Measurements from ENCODE around the gene CPOX. TPM values are rescaled to one million over a fixed set of nuclear protein-coding genes. Genes with fewer than 3 reads are reported as not detected.

The CPOX gene
- total and polyA plus RNA-seq, 4 donors, result 9.8 to 22.2 (median 13.2) TPM

- Histone ChIP-seq H3K27ac (ENCODE audit: low read depth in 1 of 2, low read length in 1 of 2) (no peak overlapping the region), H3K4me1 (ENCODE audit: control insufficient read depth in 5 of 5, insufficient read depth in 5 of 5, low read length in 5 of 5) (no peaks in the 10 kb centered on the region), H3K9ac (ENCODE audit: insufficient read depth in 1 of 2, low read length in 2 of 2) (no peak overlapping the region), H3K36me3 (ENCODE audit: control insufficient read depth in 4 of 4, insufficient read depth in 4 of 4, low read length in 4 of 4) (no peaks in the 10 kb centered on the region), H3K27me3 (ENCODE audit: control insufficient read depth in 3 of 3, insufficient read depth in 3 of 3, low read length in 2 of 3) (no peaks in the 10 kb centered on the region), H3K4me3 (no peak overlapping the region), H3K9me3 (ENCODE audit: control insufficient read depth in 4 of 4, insufficient read depth in 3 of 4, low read length in 3 of 4) (no peaks in the 10 kb centered on the region)
- TF ChIP-seq CTCF (IDR thresholded peaks at IDR 0.05; ENCODE audit: control extremely low read depth, extremely low read depth), result no peak
- ATAC-seq (ENCODE audit: insufficient read depth, low FRiP score), result no peak
- DNase-seq, result no peak
- 94 to 95% methylated on average over 2 of the region's 2 CpGs for WGBS, 2 donors
These were observed 62.7 kb downstream of the CPOX start for GRCh38 chr3:98530676-98531075.

DNA sequence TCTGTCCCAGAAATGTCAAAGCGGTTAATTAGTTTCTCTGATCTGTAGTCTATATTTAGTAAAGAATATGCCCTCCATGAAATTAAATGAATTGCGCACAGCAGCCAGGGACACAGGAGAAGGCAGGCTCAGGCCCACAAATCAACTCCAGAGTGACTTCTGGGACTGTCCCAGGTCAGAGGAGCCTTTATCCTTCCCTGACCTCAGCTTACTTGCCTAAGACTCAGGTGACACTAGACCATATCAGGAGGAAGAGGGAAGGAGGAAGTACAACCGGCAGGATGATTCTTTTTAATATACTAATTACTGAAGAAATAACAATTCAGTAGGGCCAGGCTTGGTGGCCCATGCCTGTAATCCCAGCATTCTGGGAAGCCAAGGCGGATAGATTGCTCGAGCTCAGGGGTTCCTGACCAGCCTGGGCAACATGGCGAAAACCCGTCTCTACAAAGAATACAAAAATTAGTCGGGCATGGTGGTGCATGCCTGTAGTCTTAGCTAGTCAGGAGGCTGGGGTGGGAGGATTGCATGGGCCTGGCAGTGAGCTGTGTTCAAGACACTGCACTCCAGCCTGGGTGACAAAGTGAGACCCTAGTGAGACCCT lies 63.5 kb downstream of the CPOX start:
- H3K27me3 ChIP-seq (ENCODE audit: control insufficient read depth in 3 of 3, insufficient read depth in 3 of 3, low read length in 2 of 3), result no peaks in the 10 kb centered on the region
- H3K4me1 ChIP-seq (ENCODE audit: control insufficient read depth in 5 of 5, insufficient read depth in 5 of 5, low read length in 5 of 5), result no peaks in the 10 kb centered on the region
- no peak for DNase-seq
- ATAC-seq (ENCODE audit: insufficient read depth, low FRiP score), result no peak
- no peaks in the 10 kb centered on the region for H3K9me3 ChIP-seq (ENCODE audit: control insufficient read depth in 4 of 4, insufficient read depth in 3 of 4, low read length in 3 of 4)
- H3K9ac ChIP-seq (ENCODE audit: insufficient read depth in 1 of 2, low read length in 2 of 2), result no peak overlapping the region
- H3K36me3 ChIP-seq (ENCODE audit: control insufficient read depth in 4 of 4, insufficient read depth in 4 of 4, low read length in 4 of 4), result no peaks in the 10 kb centered on the region
- 87 to 88% methylated on average over 8 of the region's 8 CpGs for WGBS, 2 donors
- H3K4me3 ChIP-seq, result no peak overlapping the region
- TF ChIP-seq CTCF (IDR thresholded peaks at IDR 0.05; ENCODE audit: control extremely low read depth, extremely low read depth), result no peak
- no peak overlapping the region for H3K27ac ChIP-seq (ENCODE audit: low read depth in 1 of 2, low read length in 1 of 2)

Other genes with a start within 250 kb of the CPOX start
- not detected for gene OR5K4, start 239.8 kb downstream of the CPOX start, total RNA-seq
- not detected for gene OR5K4, start 239.8 kb downstream of the CPOX start, polyA plus RNA-seq
- gene OR5K3, start 202.9 kb downstream of the CPOX start, total RNA-seq, result not detected
- not detected for gene OR5K3, start 202.9 kb downstream of the CPOX start, polyA plus RNA-seq
- gene OR5K1, start 130.4 kb downstream of the CPOX start, total RNA-seq, result not detected
- gene OR5K1, start 130.4 kb downstream of the CPOX start, polyA plus RNA-seq, result not detected
- gene OR5K2, start 95.9 kb downstream of the CPOX start, total RNA-seq, result not detected
- gene OR5K2, start 95.9 kb downstream of the CPOX start, polyA plus RNA-seq, result not detected
- 100 to 1,000 TPM in 1 of 2 donors, 10 to 100 TPM in 1; 74.5 to 135 TPM for gene CLDND1, start 70.7 kb downstream of the CPOX start, total RNA-seq
- 10 to 100 TPM; 52.6 to 66.2 TPM for gene CLDND1, start 70.7 kb downstream of the CPOX start, polyA plus RNA-seq
- 1 to 10 TPM in 1 of 2 donors, under 1 TPM in 1; 0.31 to 1.2 TPM for gene GPR15, start 61.6 kb downstream of the CPOX start, total RNA-seq
- gene GPR15, start 61.6 kb downstream of the CPOX start, polyA plus RNA-seq, result under 1 TPM; 0.12 to 0.39 TPM
- gene ST3GAL6, start 169.7 kb upstream of the CPOX start, total RNA-seq, result 10 to 100 TPM; 18.5 to 21.7 TPM
- 10 to 100 TPM; 13.6 to 22.9 TPM for gene ST3GAL6, start 169.7 kb upstream of the CPOX start, polyA plus RNA-seq

Data from lung (tissue), 12 donors.